Measurements from ENCODE around the gene AGAP6. TPM values are rescaled to one million over a fixed set of nuclear protein-coding genes. Genes with fewer than 3 reads are reported as not detected.
"Not testable (repeated sequence)": the region's sequence is repeated elsewhere in the genome, so short reads cannot be mapped to it uniquely, and the experiment has no call there.

AGAP6 gene
- total RNA-seq, 1 experiment from 2014 or later: 13.4 TPM

- not testable (repeated sequence) for H2AK5ac ChIP-seq (ENCODE audit: insufficient read length, low read length); H2AFZ ChIP-seq (ENCODE audit: low read length); H4K5ac ChIP-seq (ENCODE audit: insufficient read length, low read depth, low read length); H3K27me3 Mint-ChIP-seq (ENCODE audit: low read depth); H3K9ac ChIP-seq (ENCODE audit: extremely low read depth, insufficient read length, low read length); H3K23me2 ChIP-seq (ENCODE audit: insufficient read length, low read depth, low read length, poor library complexity, severe bottlenecking); DNase-seq; H3K18ac ChIP-seq (ENCODE audit: insufficient read length, low read depth, low read length); H3K4ac ChIP-seq (ENCODE audit: low read depth, low read length); H3K9me3 Mint-ChIP-seq; H3K56ac ChIP-seq (ENCODE audit: insufficient read length, low read depth, low read length); H3K27me3 ChIP-seq (ENCODE audit: insufficient read depth, low read length); H4K8ac ChIP-seq (replicated peaks; ENCODE audit: insufficient read length, low read depth, low read length); H3K27ac Mint-ChIP-seq; H2BK5ac ChIP-seq (ENCODE audit: insufficient read length, low read length); H3K4me1 Mint-ChIP-seq; H2BK20ac ChIP-seq (ENCODE audit: low read depth, low read length, poor library complexity, severe bottlenecking); H4K91ac ChIP-seq (ENCODE audit: insufficient read length, low read depth, low read length); H2BK15ac ChIP-seq (ENCODE audit: low read depth, low read length); H3K27ac ChIP-seq (ENCODE audit: insufficient read length, low read depth, low read length); H3K9me3 ChIP-seq (ENCODE audit: control insufficient read depth, low read depth, low read length); H3K4me1 ChIP-seq (ENCODE audit: insufficient read depth, low read length); H3K14ac ChIP-seq (ENCODE audit: insufficient read depth, low read length); H4K20me1 ChIP-seq (ENCODE audit: control insufficient read depth, insufficient read depth, insufficient read length); H3T11ph ChIP-seq (ENCODE audit: low read length); H2BK12ac ChIP-seq (ENCODE audit: insufficient read length, low read depth, low read length); H3K4me3 Mint-ChIP-seq; H3K79me1 ChIP-seq (ENCODE audit: insufficient read depth, low read depth, low read length, poor library complexity, severe bottlenecking); H3K79me2 ChIP-seq (ENCODE audit: insufficient read depth, low read length); H3K4me2 ChIP-seq (ENCODE audit: insufficient read depth, insufficient read length, low read length); H3K23ac ChIP-seq (ENCODE audit: insufficient read length, low read depth, low read length); H2BK120ac ChIP-seq (ENCODE audit: low read depth, low read length, poor library complexity, severe bottlenecking)
- H3K36me3 Mint-ChIP-seq (ENCODE audit: insufficient read depth in 1 of 3, low read depth in 3 of 3): peaks cover 2 to 23% (median 19%) of the 10 kb centered on the region in 3 experiments; a peak in 4 of 7 replicates
- no CpG with 5 or more reads among the region's 3 CpGs for WGBS (ENCODE audit: extremely low coverage, insufficient read length, low lambda C conversion rate)
Observed at GRCh38 chr10:49953122-49953521, 35.1 kb upstream of the AGAP6 start.

- H3K27ac ChIP-seq (ENCODE audit: insufficient read length, low read depth, low read length); H3K56ac ChIP-seq (ENCODE audit: insufficient read length, low read depth, low read length); H3K27me3 Mint-ChIP-seq (ENCODE audit: low read depth); H2BK12ac ChIP-seq (ENCODE audit: insufficient read length, low read depth, low read length); H2AFZ ChIP-seq (ENCODE audit: low read length); H4K8ac ChIP-seq (replicated peaks; ENCODE audit: insufficient read length, low read depth, low read length); H3K27me3 ChIP-seq (ENCODE audit: insufficient read depth, low read length); H3T11ph ChIP-seq (ENCODE audit: low read length); H4K5ac ChIP-seq (ENCODE audit: insufficient read length, low read depth, low read length); DNase-seq; H2BK120ac ChIP-seq (ENCODE audit: low read depth, low read length, poor library complexity, severe bottlenecking); H3K9me3 ChIP-seq (ENCODE audit: control insufficient read depth, low read depth, low read length); H3K18ac ChIP-seq (ENCODE audit: insufficient read length, low read depth, low read length); H3K4me1 ChIP-seq (ENCODE audit: insufficient read depth, low read length); H3K4me1 Mint-ChIP-seq; H2BK20ac ChIP-seq (ENCODE audit: low read depth, low read length, poor library complexity, severe bottlenecking); H3K23me2 ChIP-seq (ENCODE audit: insufficient read length, low read depth, low read length, poor library complexity, severe bottlenecking); H2BK15ac ChIP-seq (ENCODE audit: low read depth, low read length); H3K79me1 ChIP-seq (ENCODE audit: insufficient read depth, low read depth, low read length, poor library complexity, severe bottlenecking); H3K4me2 ChIP-seq (ENCODE audit: insufficient read depth, insufficient read length, low read length); H3K23ac ChIP-seq (ENCODE audit: insufficient read length, low read depth, low read length); H2BK5ac ChIP-seq (ENCODE audit: insufficient read length, low read length); H4K20me1 ChIP-seq (ENCODE audit: control insufficient read depth, insufficient read depth, insufficient read length); H3K79me2 ChIP-seq (ENCODE audit: insufficient read depth, low read length); H2AK5ac ChIP-seq (ENCODE audit: insufficient read length, low read length); H3K9me3 Mint-ChIP-seq; H3K4ac ChIP-seq (ENCODE audit: low read depth, low read length); H4K91ac ChIP-seq (ENCODE audit: insufficient read length, low read depth, low read length); H3K4me3 Mint-ChIP-seq; H3K27ac Mint-ChIP-seq; H3K9ac ChIP-seq (ENCODE audit: extremely low read depth, insufficient read length, low read length); H3K14ac ChIP-seq (ENCODE audit: insufficient read depth, low read length): not testable (repeated sequence)
- no CpG with 5 or more reads among the region's 37 CpGs for WGBS (ENCODE audit: extremely low coverage, insufficient read length, low lambda C conversion rate)
- H3K36me3 Mint-ChIP-seq (ENCODE audit: insufficient read depth in 1 of 3, low read depth in 3 of 3): peaks cover 11 to 24% (median 14%) of the 10 kb centered on the region in 3 experiments
Observed at GRCh38 chr10:49970331-49970857, 17.8 kb upstream of the AGAP6 start.
